Kidney capillary endothelial cell (primary cell): ENCODE measurements around the gene TCAP.
"Not testable (repeated sequence)": the region's sequence is repeated elsewhere in the genome, so short reads cannot be mapped to it uniquely, and the experiment has no call there.

ENCODE experiments used
- DNase-seq: peaks from one replicate; pipeline ENCODE4 v3.0.0-alpha.2; 2018; ENCODE audit warnings: low spot score

The TCAP gene

DNA sequence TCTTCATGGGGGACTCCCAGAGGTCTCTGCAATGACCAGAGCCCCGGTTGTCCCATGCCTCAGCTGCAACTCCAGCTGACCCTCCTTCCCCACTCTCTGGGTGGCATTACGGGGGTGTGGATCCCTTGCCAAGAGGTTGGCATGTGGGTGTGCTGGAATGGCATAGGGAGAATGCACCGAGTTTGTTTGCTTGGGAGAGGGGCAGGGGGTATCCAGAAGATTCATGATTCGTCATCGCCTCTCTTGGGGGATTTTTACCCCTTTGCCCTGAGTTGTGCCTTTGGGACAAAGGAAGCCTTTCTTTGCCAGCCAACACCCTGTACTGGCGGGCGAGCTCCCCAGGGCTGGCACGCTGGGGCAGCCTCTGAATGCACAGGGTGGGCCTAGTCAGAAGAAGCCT is 41.2 kb downstream of the TCAP start:
- no peak for DNase-seq

DNA sequence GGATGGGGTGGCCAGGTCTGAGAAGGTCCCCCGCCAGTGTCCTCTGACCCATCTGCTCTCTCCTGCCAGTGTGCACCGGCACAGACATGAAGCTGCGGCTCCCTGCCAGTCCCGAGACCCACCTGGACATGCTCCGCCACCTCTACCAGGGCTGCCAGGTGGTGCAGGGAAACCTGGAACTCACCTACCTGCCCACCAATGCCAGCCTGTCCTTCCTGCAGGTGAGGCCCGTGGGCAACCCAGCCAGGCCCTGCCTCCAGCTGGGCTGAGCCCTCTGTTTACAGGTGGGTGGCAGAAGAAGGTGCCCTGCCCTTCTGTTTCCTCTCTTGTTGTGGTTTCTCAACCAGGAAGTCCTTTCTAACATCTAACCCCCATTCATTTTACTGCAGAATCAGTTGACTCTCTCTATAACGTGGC is 41.8 kb downstream of the TCAP start:
- DNase-seq: no peak

DNA sequence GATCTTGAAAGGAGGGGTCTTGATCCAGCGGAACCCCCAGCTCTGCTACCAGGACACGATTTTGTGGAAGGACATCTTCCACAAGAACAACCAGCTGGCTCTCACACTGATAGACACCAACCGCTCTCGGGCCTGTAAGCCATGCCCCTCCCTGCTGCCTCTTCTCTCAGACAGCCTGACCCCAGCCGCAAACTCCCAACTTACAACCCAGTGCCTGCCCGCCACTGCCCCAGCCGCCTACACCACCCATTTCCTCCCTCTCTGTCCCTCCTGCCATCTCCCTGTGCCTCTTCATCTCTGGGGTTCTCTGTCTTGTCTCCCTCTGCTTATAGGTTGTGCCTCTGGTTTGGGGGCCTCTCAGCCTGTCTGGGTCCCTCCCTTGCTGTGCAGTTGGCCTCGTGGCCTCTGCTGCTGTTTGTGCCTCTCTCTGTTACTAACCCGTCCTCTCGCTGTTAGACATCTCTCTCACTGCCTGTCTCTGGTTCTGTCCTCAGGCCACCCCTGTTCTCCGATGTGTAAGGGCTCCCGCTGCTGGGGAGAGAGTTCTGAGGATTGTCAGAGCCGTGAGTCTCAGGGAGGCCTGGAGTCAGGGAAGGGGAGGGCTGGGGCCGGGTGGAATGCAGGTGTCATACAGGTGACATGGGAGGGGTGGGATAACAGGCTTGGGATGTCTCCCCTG is 44.3 kb downstream of the TCAP start:
- no peak for DNase-seq

DNA sequence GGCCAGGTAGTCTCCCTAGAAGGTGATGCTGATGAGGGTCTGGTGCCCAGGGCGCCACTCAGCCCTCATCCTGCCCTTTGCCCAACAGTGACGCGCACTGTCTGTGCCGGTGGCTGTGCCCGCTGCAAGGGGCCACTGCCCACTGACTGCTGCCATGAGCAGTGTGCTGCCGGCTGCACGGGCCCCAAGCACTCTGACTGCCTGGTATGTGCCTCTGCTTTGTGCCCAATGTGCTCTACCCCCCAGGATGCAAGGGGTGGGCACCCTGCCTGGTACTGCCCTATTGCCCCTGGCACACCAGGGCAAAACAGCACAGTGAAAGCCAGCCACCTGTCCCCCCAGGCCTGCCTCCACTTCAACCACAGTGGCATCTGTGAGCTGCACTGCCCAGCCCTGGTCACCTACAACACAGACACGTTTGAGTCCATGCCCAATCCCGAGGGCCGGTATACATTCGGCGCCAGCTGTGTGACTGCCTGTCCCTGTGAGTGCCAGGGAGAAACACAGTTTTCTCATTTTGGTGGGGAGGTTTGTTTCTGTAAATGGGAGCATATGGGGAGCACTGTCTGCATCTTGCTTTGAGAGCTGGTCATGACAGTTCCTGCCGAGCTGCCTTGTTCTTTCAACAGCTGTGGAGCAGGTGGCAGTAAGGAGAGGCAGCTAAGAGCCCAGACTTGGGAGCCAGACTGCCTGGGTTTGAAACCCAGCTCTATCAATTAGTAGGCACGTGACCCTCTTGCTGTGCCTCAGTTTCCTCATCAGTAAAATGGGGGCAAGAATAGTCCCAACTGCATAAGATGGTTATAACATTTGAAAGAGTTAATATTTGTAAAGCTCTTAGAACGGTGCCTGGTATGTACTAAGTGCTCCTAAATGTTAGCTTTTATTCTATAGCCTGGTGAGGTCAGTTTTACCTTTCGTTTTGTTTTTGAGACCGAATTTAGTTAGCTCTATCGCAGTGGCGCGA is 45.1 kb downstream of the TCAP start:
- DNase-seq: no peak

DNA sequence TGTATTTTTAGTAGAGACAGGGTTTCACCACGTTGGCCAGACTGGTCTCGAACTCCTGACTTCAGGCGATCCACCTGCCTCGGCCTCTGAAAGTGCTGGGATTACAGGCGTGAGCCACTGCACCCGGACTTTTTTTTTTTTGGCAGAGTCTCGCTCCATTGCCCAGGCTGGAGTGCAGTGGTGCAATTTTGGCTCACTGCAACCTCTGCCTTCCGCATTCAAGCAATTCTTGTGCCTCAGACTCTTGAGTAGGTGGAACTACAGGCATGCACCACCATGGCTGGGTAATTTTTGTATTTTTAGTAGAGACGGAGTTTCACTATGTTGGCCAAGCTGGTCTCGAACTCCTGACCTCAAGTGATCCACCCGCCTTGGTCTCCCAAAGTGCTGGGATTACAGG is 45.9 kb downstream of the TCAP start:
- not testable (repeated sequence) for DNase-seq

DNA sequence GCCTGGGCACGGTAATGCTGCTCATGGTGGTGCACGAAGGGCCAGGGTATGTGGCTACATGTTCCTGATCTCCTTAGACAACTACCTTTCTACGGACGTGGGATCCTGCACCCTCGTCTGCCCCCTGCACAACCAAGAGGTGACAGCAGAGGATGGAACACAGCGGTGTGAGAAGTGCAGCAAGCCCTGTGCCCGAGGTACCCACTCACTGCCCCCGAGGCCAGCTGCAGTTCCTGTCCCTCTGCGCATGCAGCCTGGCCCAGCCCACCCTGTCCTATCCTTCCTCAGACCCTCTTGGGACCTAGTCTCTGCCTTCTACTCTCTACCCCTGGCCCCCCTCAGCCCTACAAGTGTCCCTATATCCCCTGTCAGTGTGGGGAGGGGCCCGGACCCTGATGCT is 46.7 kb downstream of the TCAP start:
- DNase-seq: no peak

DNA sequence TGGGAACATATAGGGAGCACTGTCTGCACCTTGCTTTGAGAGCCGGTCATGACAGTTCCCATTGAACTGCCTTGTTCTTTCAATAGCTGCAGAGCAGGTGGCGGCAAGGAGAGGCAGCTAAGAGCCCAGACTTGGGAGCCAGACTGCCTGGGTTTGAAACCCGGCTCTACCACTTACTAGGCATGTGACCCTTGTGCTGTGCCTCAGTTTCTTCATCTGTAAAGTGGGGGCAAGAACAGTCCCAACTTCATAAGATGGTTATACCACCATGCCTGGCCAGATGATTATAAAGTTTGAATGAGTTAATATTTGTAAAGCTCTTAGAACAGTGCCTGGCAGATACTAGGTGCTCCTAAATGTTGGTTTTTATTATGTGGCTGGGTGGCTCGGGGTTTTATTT is 49.1 kb downstream of the TCAP start:
- DNase-seq: no peak

DNA sequence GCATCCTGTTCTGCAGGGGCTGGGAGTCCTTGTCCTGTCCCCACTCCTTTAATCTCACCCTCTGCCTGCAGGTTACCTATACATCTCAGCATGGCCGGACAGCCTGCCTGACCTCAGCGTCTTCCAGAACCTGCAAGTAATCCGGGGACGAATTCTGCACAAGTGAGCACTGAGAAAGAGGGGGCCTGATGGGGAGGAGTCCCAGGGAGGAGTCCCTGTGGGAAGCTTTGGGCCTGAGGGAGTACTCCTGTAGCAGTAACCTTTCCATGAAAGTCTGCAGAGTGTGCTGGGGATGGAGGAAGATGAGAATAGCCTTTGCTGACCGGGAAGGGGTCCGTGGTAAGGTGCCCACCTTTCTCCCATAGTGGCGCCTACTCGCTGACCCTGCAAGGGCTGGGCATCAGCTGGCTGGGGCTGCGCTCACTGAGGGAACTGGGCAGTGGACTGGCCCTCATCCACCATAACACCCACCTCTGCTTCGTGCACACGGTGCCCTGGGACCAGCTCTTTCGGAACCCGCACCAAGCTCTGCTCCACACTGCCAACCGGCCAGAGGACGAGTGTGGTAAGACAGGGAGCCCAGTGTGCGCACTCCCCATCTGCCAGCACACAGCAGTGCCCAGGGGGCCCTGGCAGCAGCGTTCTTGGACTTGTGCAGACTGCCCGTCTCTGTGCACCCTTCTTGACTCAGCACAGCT is 50.4 kb downstream of the TCAP start:
- no peak for DNase-seq
